ENCODE data around the gene HIPK2. TPM values are rescaled to one million over a fixed set of nuclear protein-coding genes. Genes with fewer than 3 reads are reported as not detected.

HIPK2 gene
- total RNA-seq, 2 donors from 2014 or later = 49.4 to 68.5 TPM

DNA sequence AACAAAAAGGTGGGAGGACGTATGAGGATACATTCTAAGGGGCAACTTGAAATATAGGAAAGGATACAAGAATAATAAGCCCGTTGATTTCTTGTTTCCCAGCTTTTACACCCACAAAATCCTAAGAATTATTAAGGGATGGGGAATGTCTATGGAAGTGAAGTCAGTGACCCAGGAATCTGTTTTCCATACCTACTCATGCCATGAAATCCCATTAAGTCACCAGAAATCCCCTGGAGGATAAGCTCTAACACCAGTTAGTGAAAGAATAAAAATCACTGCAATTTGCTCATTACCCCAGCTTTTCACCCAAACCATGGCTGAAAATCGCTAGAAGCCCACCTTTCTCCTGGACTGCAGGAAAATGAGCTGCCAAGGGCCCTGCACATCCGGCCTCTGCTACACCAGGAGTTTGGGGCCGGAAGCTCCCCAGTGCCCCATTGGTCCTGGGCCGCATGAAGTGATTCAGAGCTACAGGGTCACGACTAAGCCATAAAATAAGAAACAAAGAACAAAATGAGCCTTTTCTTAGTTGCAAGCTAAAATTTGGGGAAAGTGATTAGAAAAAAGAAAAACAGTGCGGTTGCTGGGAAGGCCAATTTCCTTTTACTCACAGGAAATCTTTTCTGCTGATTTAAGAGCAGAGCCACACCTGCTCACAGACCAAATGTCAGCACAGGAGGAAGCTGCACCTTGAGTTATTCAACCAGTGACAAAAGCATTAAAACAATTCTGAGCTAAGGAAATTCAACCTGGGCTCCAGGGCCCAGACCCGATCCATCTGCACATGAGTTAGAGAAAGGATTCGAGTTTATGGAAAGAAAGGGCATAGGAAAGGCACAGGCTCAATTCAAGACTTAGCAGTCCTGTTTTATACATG is 40.3 kb downstream of the HIPK2 start:
- Histone ChIP-seq H3K9me3 (no peaks in the 10 kb centered on the region), H3K27me3 (replicated peaks; ENCODE audit: insufficient read depth) (no peaks in the 10 kb centered on the region), H3K4me3 (no peak overlapping the region), H3K27ac (peak overlapping the region; percentile 92 to 94), H3K36me3 (no peaks in the 10 kb centered on the region), H3K4me1 (ENCODE audit: control insufficient read depth in 1 of 2, low read depth in 2 of 2) (peaks cover 60 to 94% of the 10 kb centered on the region in 2 donors)
- TF ChIP-seq, protein P1, sequence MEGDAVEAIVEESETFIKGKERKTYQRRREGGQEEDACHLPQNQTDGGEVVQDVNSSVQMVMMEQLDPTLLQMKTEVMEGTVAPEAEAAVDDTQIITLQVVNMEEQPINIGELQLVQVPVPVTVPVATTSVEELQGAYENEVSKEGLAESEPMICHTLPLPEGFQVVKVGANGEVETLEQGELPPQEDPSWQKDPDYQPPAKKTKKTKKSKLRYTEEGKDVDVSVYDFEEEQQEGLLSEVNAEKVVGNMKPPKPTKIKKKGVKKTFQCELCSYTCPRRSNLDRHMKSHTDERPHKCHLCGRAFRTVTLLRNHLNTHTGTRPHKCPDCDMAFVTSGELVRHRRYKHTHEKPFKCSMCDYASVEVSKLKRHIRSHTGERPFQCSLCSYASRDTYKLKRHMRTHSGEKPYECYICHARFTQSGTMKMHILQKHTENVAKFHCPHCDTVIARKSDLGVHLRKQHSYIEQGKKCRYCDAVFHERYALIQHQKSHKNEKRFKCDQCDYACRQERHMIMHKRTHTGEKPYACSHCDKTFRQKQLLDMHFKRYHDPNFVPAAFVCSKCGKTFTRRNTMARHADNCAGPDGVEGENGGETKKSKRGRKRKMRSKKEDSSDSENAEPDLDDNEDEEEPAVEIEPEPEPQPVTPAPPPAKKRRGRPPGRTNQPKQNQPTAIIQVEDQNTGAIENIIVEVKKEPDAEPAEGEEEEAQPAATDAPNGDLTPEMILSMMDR (IDR thresholded peaks at IDR 0.05) = no peak
- DNase-seq (ENCODE audit: low spot score) (no peak), ATAC-seq (ENCODE audit: insufficient number of reproducible peaks, low FRiP score, low read depth) (no peak)

DNA sequence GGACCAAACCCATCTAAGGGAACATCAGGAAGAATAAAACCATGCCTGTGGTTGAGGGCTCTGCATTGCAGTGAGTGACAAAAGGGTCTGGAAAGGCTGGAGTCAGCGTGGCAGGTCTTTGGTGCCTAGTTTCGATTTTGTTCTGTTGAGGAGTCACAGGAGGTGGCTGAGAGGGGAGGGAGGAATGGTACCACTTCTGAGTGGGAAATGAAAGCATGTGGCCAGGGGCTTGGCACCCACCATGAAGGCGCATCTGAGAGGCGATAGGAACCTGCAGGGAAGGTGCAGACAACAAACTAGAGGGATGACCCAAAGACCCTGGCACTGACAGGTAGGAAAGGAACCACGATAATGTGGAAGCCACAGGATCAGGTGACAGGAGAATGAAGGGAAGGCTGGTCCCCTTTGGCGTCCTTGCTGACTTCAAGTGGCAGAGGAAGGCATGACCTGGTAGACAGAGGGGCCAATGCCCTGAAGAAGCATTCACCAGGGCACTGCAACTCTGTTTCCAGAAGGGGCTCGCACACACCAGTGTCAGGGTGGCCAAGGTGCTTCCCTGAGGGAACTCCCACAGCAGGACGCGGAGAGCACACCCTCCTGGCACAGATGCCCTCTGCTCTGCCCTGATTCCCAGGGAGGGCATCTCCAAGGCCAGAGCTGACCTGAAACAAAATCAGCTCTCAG is 41.7 kb downstream of the HIPK2 start:
- Histone ChIP-seq H3K27me3 (replicated peaks; ENCODE audit: insufficient read depth) (no peaks in the 10 kb centered on the region), H3K36me3 (no peaks in the 10 kb centered on the region), H3K9me3 (no peaks in the 10 kb centered on the region), H3K4me3 (no peak overlapping the region), H3K27ac (peak overlapping the region; percentile 92 to 94), H3K4me1 (ENCODE audit: control insufficient read depth in 1 of 2, low read depth in 2 of 2) (peaks cover 69 to 95% of the 10 kb centered on the region in 2 donors)
- TF ChIP-seq, protein P1 (IDR thresholded peaks at IDR 0.05) = no peak
- ATAC-seq (ENCODE audit: insufficient number of reproducible peaks, low FRiP score, low read depth) (no peak), DNase-seq (ENCODE audit: low spot score) (no peak)

DNA sequence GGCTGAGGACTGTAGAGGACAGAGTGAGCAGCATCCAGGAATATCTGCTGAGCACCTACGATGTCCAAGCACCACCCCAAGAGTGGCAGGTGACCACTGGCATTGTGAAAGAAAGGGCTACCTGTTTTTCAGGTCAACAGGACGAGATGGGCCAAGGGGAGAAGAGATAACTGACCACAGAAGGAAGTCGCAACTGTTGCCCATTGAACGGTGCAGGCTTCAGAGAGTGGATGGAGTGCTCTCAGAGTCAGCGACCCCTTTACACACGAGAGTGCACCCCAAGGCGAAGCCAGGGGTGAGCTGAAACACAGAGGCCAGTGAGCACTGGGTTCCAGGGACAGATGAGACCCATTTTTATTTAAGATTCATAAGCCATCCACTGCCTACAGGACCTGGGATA is 42.3 kb downstream of the HIPK2 start:
- H3K9me3 ChIP-seq = no peaks in the 10 kb centered on the region
- no peak overlapping the region for H3K4me3 ChIP-seq
- DNase-seq (ENCODE audit: low spot score) (no peak), ATAC-seq (ENCODE audit: insufficient number of reproducible peaks, low FRiP score, low read depth) (no peak)
- TF ChIP-seq, protein P1 (IDR thresholded peaks at IDR 0.05) = no peak
- peaks cover 75 to 95% of the 10 kb centered on the region in 2 donors for H3K4me1 ChIP-seq (ENCODE audit: control insufficient read depth in 1 of 2, low read depth in 2 of 2)
- no peaks in the 10 kb centered on the region for H3K36me3 ChIP-seq
- no peaks in the 10 kb centered on the region for H3K27me3 ChIP-seq (replicated peaks; ENCODE audit: insufficient read depth)
- H3K27ac ChIP-seq = peak overlapping the region; percentile 92 to 94

DNA sequence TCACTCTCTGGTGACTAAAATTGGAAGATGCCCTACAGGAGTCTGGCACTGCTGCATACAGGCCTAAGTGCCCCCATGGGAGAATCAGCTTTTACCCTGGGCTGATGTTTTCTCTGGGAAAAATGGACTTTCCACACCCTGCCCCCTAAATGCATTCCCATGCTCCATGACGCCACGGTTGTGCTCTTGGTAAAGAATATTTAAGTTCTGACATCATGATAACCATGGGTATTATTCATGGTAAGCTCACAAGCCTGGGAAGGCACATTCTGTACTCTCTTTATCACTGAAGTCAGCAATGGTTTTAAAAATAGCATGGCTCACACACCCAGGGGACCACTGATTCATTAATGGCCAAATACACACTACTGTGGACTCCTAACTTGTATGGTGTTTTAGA is 43.4 kb downstream of the HIPK2 start:
- DNase-seq (ENCODE audit: low spot score) (peak; percentile 80), ATAC-seq (ENCODE audit: insufficient number of reproducible peaks, low FRiP score, low read depth) (peak; percentile 87)
- Histone ChIP-seq H3K4me1 (ENCODE audit: control insufficient read depth in 1 of 2, low read depth in 2 of 2) (peaks cover 76 to 95% of the 10 kb centered on the region in 2 donors), H3K4me3 (no peak overlapping the region), H3K27me3 (replicated peaks; ENCODE audit: insufficient read depth) (no peaks in the 10 kb centered on the region), H3K27ac (peak overlapping the region; percentile 94), H3K9me3 (no peaks in the 10 kb centered on the region), H3K36me3 (no peaks in the 10 kb centered on the region)
- TF ChIP-seq, protein P1 (IDR thresholded peaks at IDR 0.05) = no peak

- no peak for ATAC-seq (ENCODE audit: insufficient number of reproducible peaks, low FRiP score, low read depth)
- H3K4me1 ChIP-seq (ENCODE audit: control insufficient read depth in 1 of 2, low read depth in 2 of 2) = peaks cover 74 to 92% of the 10 kb centered on the region in 2 donors
- TF ChIP-seq, protein P1 (IDR thresholded peaks at IDR 0.05) = no peak
Measured at GRCh38 chr7:139733751-139734150, 44.0 kb downstream of the HIPK2 start.

More at GRCh38 chr7:139733751-139734150, 44.0 kb downstream of the HIPK2 start:
- H3K4me3 ChIP-seq = no peak overlapping the region
- H3K9me3 ChIP-seq = no peaks in the 10 kb centered on the region
- no peaks in the 10 kb centered on the region for H3K36me3 ChIP-seq
- H3K27ac ChIP-seq = peak overlapping the region; percentile 94
- H3K27me3 ChIP-seq (replicated peaks; ENCODE audit: insufficient read depth) = no peaks in the 10 kb centered on the region
- DNase-seq (ENCODE audit: low spot score) = no peak
